ENCODE results near the gene PLXDC2.
A peak's percentile ranks its signal among the peaks of the same experiment; 100 is the strongest.
"Not testable (repeated sequence)": the region's sequence is repeated elsewhere in the genome, so short reads cannot be mapped to it uniquely, and the experiment has no call there.

PLXDC2 gene

GRCh38 chr10:19816411-19817230, at the start of gene PLXDC2:
TSS of gene PLXDC2 (plus strand) at chr10:19816432.
- DNase-seq: no peak

DNA sequence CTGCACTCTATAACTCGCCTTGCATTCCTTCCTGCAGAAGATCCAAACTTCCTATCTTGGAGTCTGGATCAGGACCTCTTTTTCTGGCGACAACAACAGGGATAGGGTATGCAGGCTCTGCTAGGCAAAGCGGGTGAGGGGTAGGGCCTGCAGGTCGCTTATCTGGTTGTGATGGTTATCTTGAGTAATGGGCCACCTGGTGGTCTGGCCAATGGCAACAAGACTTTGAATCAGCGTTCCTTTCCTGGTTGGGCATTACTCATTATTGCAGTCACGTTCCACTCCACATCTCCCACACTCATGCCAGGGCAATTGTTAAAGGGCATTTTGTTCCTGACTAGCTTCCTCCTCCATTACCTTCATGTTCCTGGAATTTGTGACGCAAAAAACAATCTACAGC, 48.4 kb upstream of the PLXDC2 start:
- DNase-seq: no peak

- DNase-seq: not testable (repeated sequence)
Observed at GRCh38 chr10:19769826-19770225, 46.4 kb upstream of the PLXDC2 start.

DNA sequence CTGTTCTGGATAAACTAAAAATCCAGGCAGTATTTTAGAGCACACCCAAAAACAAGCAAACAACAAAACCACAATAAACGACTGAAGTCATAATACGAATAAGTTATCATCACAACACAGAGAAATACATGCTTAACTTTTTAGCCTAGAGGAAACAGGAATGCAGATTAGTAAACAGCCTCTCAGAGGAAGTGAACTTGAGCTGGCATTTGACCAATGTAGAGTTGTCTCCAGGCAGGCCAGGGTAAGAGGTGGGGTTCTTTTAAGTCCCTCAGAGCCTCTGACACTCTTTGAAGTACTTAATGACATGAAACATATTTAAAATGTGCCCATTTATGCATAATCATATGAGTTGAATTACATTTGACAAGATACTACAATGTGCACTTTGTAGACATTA, 43.3 kb upstream of the PLXDC2 start:
- DNase-seq: no peak

GRCh38 chr10:19775296-19775695, 40.9 kb upstream of the PLXDC2 start:
- DNase-seq: peak in 1 of 6 experiments; percentile 0

GRCh38 chr10:19777806-19778205, 38.4 kb upstream of the PLXDC2 start:
- no peak for DNase-seq

DNA sequence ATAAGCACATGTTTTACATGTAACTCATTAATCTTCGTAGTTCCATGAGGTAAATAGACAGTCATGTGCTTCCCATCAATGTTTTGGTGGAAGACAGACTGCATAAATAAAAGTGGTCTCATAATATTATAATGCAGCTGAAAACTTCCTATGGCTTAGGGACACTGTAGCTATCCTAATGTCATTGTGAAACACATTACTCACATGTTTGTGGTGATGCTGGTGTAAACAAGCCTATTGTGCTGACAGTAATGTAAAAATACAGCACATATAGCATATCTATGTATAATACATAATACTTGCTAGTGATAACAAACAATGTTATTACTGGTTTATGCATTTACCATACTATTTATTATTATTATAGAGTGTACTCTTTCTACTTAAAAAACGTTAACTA, 37.2 kb upstream of the PLXDC2 start:
- no peak for DNase-seq

DNA sequence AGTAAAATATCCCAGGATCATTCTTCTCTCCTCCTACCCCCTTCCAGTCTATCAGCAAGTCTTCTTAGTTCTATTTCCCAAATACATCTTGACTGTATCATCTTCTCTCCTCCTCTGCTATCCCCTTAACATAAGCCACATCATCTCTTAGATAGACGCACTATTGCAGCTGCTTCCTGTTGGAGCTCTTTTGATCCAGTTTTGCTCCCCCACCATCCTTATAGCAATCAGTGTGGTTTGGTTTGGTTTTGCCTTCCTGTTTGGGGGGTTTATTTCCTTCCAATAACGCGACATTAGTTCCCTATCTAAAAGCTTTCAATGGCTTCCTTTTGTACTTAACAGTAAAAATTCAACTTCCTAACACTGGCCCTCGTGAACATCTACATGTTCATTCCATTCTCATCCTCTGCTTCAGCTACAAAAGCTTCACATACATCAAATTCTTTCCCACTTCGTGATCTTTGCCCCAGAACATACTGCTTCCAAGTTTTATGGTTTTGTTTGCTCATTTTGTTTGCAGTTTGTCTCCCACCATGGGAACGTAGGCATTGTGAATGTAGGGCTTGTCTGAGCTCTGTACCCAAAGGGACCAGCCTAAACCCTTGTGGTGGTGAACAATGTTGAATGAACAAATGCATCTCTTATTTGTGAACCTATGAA, 33.7 kb upstream of the PLXDC2 start:
- no peak for DNase-seq

- DNase-seq: no peak
Observed at GRCh38 chr10:19783721-19784120, 32.5 kb upstream of the PLXDC2 start.

- no peak for DNase-seq
Observed at GRCh38 chr10:19785366-19785765, 30.9 kb upstream of the PLXDC2 start.

- no peak for DNase-seq
Observed at GRCh38 chr10:19788075-19788686, 28.1 kb upstream of the PLXDC2 start.

- DNase-seq: no peak
Observed at GRCh38 chr10:19788902-19789301, 27.3 kb upstream of the PLXDC2 start.

- DNase-seq: no peak
Observed at GRCh38 chr10:19789607-19790006, 26.6 kb upstream of the PLXDC2 start.

DNA sequence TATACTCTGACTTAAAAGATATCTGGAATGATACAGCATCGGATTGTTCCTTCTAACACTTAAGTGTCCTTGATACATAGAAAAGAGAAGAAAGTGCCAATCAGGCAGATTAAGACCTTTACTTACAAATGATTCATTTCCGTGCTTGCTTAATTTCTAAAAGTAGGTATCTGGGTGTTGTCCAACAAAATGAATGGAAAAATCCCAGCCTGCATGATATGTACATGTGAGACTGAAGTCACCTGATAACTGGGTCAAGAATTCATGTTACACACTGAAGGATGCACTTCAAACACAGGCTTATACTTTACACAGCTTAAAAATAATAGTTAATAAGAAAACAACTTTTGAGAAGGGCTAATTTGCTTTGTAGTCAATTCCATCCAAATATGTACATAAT, 25.2 kb upstream of the PLXDC2 start:
- DNase-seq: no peak

DNA sequence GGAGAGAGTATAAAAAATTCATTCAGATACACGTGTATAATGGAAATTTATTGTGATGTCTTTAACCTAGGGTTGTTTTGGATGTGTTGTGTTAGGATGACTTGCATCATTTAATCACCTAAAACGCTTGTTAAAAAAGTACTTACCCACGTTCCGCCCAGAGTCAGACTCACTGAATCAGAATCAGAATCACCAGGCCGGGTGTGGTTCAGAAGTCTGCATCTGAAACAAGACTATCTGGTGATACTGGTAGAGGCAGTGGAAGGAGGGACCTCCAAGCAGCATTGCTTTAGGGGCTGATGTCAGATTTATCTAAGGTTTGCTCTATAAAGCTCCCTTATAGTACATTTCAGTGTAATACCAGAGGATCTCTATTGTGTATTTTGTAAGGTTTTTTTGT, 20.5 kb upstream of the PLXDC2 start:
- no peak for DNase-seq

GRCh38 chr10:19800161-19800560, 16.1 kb upstream of the PLXDC2 start:
- no peak for DNase-seq

DNA sequence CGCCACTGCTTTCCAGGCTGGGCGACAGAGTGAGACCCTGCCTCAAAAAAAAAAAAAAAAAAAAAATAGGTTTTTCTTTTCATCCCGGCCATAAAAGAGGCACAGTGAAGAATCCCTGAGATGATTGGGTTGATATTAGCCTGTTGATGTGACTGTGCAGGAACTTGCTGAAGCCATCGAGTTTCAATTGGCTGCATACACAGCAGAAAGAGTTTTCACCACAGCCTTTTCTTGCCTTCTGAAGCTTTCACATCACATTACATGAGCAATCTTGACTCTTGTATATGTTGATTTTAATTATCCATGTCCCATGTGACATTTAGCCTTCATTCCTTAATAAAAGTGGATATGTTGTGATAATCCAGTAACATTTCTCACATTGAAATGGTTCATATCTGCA, 14.9 kb upstream of the PLXDC2 start:
- DNase-seq: no peak

DNA sequence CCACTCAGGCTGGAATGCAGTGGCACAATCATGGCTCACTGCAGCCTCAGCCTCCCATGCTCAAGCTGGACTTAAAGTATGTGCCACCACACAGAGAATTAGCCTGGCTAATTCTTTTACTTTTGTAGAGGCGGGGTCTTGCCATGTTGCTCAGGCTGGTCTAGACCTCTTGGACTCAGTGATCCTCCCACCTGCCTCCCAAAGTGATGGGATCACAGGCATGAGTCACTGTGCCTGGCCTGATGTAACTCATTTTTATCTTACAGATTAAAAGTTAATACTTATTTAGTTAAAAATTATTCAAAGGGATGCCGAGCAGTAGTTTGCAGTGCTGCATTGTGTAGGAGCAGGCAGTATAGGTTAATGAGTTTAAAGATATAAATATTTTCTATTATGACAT, 12.6 kb upstream of the PLXDC2 start:
- no peak for DNase-seq

- DNase-seq: no peak
Observed at GRCh38 chr10:19809481-19809880, 6.8 kb upstream of the PLXDC2 start.

- no peak for DNase-seq
Observed at GRCh38 chr10:19811540-19811939, 4.7 kb upstream of the PLXDC2 start.

DNA sequence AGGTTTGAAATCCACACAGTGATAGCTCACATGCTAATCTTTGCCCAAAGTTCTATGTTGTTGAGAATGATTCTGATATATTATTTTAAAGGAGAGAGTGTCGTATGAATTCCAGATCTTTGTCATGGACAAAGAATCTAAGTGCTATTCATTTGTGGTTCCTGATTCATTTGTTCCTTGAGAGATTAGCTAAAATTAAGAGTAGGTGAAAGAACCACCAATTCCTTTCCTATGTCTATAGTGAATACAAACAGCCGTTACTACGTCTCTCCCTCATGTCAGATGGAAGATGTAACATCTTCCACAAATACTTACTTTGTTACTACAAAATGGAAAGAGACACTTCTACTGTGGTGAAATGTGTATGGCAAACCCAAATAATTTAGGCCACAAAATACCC, 3.3 kb upstream of the PLXDC2 start:
- DNase-seq: no peak

GRCh38 chr10:19815036-19815730, 1.0 kb upstream of the PLXDC2 start:
- DNase-seq: no peak

GRCh38 chr10:19815731-19816410, 361 bp upstream of the PLXDC2 start:
- DNase-seq: no peak

Measured in stimulated activated naive CD4-positive, alpha-beta T cell (primary cell).